Measurements from ENCODE around the gene NRG4. TPM values are rescaled to one million over a fixed set of nuclear protein-coding genes. Genes with fewer than 3 reads are reported as not detected.
"Not testable (repeated sequence)": the region's sequence is repeated elsewhere in the genome, so short reads cannot be mapped to it uniquely, and the experiment has no call there.

The NRG4 gene
- total RNA-seq, 1 donor from 2014 or later: 2.2 TPM

- no peak for TF ChIP-seq CTCF (IDR thresholded peaks at IDR 0.05)
- no peaks in the 10 kb centered on the region for H3K36me3 ChIP-seq
- H3K4me1 ChIP-seq: no peaks in the 10 kb centered on the region
- H3K4me3 ChIP-seq: no peak overlapping the region
- DNase-seq: no peak
- intact Hi-C loops (cut with DNase I): no loop called here
- H3K9me3 ChIP-seq: no peaks in the 10 kb centered on the region
- H3K27me3 ChIP-seq (ENCODE audit: low read depth): no peaks in the 10 kb centered on the region
- ATAC-seq: no peak
- H3K27ac ChIP-seq: no peak overlapping the region
These were observed 30.9 kb downstream of the NRG4 start for GRCh38 chr15:75981149-75981815.

GRCh38 chr15:75976766-75977165, 35.5 kb downstream of the NRG4 start:
- H3K36me3 ChIP-seq; H3K9me3 ChIP-seq; ATAC-seq; H3K4me1 ChIP-seq; DNase-seq; H3K27ac ChIP-seq; intact Hi-C loops (cut with DNase I); H3K4me3 ChIP-seq; H3K27me3 ChIP-seq (ENCODE audit: low read depth): not testable (repeated sequence)

- Histone ChIP-seq H3K4me3 (no peak overlapping the region), H3K4me1 (no peaks in the 10 kb centered on the region), H3K27ac (no peak overlapping the region), H3K36me3 (no peaks in the 10 kb centered on the region), H3K27me3 (ENCODE audit: low read depth) (no peaks in the 10 kb centered on the region), H3K9me3 (no peaks in the 10 kb centered on the region)
- TF ChIP-seq CTCF (IDR thresholded peaks at IDR 0.05): no peak
- DNase-seq (no peak), ATAC-seq (no peak)
- intact Hi-C loops (cut with DNase I): no loop called here
These were observed 46.2 kb downstream of the NRG4 start for GRCh38 chr15:75966073-75966472.

- intact Hi-C loops (cut with DNase I): no loop called here
- Histone ChIP-seq H3K4me1 (no peaks in the 10 kb centered on the region), H3K27ac (no peak overlapping the region), H3K27me3 (ENCODE audit: low read depth) (no peaks in the 10 kb centered on the region), H3K36me3 (no peaks in the 10 kb centered on the region), H3K4me3 (no peak overlapping the region), H3K9me3 (no peaks in the 10 kb centered on the region)
- ATAC-seq (no peak), DNase-seq (no peak)
- no peak for TF ChIP-seq CTCF (IDR thresholded peaks at IDR 0.05)
These were observed 50.9 kb downstream of the NRG4 start for GRCh38 chr15:75961331-75961730.

- Histone ChIP-seq H3K4me1 (no peaks in the 10 kb centered on the region), H3K36me3 (no peaks in the 10 kb centered on the region), H3K27ac (no peak overlapping the region), H3K4me3 (no peak overlapping the region), H3K9me3 (no peaks in the 10 kb centered on the region), H3K27me3 (ENCODE audit: low read depth) (no peaks in the 10 kb centered on the region)
- intact Hi-C loops (cut with DNase I): no loop called here
- DNase-seq (no peak), ATAC-seq (no peak)
- no peak for TF ChIP-seq CTCF (IDR thresholded peaks at IDR 0.05)
These were observed 56.5 kb downstream of the NRG4 start for GRCh38 chr15:75955720-75956119.

- no peak overlapping the region for H3K4me3 ChIP-seq
These were observed 59.7 kb downstream of the NRG4 start for GRCh38 chr15:75952525-75952924.

More at GRCh38 chr15:75952525-75952924, 59.7 kb downstream of the NRG4 start:
- intact Hi-C loops (cut with DNase I): no loop called here
- no peak for DNase-seq
- Histone ChIP-seq H3K36me3 (no peaks in the 10 kb centered on the region), H3K4me1 (no peaks in the 10 kb centered on the region), H3K27ac (no peak overlapping the region), H3K9me3 (no peaks in the 10 kb centered on the region), H3K27me3 (ENCODE audit: low read depth) (no peaks in the 10 kb centered on the region)
- TF ChIP-seq CTCF (IDR thresholded peaks at IDR 0.05): no peak
- no peak for ATAC-seq
